Measurements from ENCODE around the gene ALDH1A3.
A peak's percentile ranks its signal among the peaks of the same experiment; 100 is the strongest.

The ALDH1A3 gene

DNA sequence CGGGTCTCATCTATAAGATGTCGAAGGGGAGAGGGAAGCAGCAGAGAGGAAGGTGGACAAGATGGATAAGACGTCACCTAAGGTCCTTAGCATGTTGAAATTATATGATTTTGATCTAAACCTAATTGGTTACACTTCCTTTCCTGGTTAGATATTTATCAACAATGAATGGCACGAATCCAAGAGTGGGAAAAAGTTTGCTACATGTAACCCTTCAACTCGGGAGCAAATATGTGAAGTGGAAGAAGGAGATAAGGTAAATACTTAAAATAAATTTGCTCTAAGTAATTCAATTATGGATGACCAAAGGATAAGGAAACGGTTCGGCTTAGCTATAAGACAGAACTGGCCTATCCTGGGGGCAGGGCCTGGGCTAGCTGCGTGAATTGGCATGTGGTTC lies 5.5 kb downstream of the ALDH1A3 start:
- no peak for DNase-seq

DNA sequence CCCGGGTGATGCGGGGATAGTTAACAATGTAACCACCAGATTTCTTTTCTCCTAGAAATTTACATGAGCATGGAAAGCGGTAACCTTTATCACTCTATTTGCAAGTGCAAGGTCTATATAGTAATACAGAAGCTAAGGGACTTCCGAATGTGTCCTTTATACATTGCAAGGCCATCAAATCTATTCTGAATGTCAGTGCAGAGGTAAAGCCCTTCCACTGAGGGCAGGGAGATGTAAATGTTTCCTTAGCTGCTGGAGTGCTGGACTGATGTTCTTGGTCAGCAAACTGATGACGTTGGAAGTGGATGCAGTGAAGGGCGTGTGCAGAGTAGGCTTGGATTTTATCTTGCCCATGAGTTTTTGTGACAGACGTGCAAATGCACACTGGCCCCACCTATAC lies 6.2 kb downstream of the ALDH1A3 start:
- DNase-seq: no peak

DNA sequence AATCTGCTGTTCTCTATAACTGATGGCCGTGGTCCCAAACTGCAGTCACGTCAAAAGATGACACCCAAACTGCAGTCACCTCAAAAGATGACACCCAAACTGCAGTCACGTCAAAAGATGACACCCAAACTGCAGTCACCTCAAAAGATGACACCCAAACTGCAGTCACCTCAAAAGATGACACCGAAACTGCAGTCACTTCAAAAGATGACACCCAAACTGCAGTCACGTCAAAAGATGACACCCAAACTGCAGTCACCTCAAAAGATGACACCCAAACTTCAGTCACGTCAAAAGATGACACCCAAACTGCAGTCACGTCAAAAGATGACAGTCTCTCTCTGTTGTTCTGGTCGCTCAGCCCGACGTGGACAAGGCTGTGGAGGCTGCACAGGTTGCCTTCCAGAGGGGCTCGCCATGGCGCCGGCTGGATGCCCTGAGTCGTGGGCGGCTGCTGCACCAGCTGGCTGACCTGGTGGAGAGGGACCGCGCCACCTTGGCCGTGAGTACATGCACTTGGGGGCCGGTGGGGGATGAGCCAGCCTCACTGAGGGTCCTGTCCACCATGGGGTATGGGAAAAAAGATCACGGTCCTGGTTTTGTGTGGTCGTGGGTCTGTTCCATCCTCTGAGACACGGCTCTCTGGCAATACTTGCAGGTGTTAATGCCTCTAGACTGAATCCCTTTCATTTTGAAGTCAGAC lies 7.7 kb downstream of the ALDH1A3 start:
- no peak for DNase-seq

DNA sequence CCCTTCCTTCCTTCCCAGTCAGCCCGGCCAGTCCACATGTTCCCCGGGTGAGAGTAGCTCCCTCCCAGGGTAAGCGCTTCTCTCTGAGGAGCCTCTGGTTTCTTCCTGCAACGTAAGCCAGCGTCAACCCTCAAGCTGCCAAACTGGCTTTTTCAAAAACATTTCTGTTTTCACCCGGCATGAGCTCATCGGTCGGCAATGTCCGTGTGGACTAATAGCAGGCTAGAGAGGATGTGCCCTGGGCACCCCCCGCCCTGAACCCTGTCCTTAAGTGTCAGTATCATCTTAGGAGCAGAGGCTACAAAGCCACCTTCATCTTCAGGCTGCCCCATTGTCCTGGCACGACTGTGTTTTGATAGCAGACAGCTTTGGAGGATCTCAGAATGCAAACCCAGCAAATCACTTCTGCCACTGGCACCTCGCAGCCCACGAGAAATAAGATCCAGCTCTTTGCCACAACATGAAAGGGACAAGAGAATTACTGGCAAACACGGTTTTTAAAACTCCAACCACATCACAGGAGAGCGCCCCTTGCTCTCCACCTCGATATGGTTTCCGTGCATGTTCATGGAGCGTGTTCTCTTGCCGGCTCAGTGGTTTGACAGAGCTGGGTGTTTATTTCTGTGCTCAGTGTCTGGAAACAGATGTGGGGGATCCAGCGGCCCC lies 9.9 kb downstream of the ALDH1A3 start:
- DNase-seq: peak in 1 of 3 donors; percentile 8

DNA sequence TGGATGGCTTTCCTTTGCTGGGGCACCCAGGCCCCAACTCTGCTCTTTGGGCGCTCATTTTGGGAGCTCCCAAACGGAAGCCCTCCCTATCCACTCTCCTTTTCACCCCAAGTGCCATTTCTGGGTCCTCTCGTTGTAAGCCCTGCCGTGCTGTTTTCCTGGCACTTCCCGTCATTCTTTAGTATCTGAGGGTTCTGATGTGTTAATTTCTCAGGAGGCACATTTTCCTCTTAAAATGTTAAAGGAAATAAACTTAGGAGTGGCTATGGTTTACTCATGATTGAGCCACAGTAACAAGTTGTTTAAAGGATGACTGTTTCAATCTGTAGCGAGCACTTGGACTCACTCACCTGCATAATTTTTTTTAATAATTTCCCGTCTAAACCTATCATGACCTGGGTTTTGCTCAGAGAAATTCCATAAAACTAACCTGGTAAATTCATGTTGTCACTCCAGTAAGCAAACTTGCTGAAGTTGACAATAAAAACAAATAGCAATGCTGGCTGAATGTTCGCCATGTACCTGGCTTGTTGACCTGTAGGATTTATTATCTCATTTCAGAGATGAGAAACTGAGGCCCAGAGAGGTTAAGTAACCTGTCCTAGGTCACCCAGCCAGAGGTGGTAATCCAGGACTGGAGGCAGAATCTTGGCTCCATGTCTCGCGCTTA lies 10.6 kb downstream of the ALDH1A3 start:
- no peak for DNase-seq

DNA sequence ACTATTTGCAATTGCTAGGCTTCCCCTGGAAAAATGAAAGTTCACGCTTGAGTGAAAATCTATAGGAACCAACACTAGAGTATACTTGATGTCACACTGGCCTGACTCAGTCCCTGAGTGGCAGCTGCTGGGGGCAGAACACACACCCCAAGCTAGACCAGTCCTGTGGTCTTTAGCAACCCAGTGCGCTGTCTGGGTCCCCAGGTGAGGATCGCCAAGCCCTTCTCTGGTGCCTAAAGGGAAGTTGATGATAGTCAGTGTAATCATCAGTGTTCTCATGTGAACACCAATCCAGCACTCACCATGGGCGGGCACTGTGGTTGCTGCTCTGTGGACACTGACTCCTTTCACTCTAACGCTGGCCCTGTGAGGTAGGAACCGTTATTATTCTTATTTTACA lies 11.2 kb downstream of the ALDH1A3 start:
- DNase-seq: no peak

DNA sequence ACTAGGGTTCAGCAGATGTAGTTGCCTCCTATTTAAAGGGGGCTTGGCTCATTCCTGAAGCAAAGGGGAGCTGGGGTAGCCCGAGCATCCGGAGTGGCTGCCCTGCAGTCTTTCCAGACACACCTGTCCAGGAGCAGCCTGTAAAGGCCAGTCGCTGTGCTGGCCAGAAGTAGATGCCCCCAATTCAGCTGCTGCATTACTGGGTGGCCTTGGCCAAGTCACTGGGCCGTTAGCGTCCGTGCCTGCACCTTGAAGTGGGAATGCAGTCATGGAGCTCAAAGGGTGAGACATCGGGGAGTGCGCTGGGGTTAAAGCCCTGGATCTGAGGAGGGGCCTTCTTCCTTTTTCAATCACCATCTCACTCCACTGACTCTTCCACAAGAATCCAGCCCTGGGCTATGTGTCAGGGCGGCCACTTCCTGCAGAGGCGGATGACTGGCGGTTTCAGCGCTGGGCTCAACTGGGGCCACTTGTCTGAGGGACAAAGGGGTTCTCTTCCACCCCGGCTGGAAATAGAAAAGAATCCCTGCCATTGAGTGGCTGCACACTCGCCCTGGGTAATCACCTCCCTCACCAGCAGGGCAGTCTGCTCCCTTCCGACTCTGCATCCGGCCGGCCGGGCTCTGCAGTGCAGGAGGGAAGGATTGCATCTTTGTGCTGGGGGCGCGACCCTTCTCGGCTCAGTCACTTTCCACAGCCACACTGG lies 11.8 kb downstream of the ALDH1A3 start:
- DNase-seq: peak in 2 of 3 donors; percentile 8 to 22

DNA sequence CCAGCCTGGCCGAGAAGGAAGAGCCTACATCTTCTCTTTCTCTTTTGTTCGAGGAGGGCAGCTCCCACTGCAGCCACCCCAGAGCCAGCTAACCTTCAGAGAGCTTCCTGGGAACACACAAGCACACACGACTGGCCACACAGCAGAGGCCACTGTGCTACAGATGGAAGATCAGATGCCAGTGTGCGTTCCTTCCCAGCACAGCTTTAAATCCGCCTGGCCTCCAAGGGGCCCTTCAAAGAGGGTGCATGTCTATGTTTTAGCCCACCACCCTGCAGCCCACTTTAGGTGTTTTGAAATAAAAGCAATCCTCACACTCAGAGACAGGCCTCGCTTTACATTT lies 12.4 kb downstream of the ALDH1A3 start:
- no peak for DNase-seq

DNA sequence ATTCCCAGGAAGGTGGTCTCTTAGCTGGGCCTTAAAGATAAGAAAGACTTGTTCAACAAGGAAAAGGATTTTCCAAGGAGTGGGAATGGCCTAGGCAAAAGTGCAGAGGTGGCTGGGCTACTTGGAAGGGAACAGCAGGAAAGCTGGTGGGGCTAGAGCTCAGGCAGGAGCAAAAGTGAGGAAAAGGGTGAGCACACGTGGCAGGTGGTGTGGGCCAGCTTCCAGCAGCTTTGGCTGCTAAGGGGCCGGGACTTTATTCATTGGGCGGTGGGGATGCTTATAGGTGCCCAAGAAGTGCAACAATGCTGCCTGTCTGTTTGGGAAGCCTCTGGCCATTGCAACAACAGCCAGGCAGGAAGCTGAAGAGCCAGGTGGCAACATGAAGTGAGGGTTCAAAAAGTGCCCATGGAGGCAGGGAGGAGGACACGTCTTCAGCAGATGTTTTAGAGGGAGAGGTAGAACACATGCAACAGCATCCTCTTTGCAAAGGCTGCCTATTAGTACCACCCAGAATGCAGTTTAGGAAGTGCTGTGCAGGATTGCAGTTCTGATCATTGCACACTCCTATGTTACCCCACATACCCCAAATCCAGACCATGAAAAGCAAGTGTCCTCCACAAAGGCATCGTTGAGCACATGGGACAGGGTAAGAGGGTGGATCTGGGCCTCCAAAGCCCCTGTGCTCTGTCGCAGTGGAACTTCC lies 13.8 kb downstream of the ALDH1A3 start:
- no peak for DNase-seq

DNA sequence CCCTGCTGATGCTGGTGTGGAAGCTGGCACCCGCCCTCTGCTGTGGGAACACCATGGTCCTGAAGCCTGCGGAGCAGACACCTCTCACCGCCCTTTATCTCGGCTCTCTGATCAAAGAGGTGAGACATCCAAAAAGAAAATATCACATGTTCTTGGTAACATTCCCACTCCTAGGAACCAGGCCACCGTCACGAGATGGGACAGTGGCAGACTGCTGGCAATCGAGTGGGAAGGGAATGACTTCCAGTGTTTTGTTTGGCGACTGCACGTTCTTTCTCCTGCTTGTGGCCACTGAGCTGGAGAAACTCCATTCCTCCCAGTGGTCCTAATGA lies 14.3 kb downstream of the ALDH1A3 start:
- DNase-seq: no peak

DNA sequence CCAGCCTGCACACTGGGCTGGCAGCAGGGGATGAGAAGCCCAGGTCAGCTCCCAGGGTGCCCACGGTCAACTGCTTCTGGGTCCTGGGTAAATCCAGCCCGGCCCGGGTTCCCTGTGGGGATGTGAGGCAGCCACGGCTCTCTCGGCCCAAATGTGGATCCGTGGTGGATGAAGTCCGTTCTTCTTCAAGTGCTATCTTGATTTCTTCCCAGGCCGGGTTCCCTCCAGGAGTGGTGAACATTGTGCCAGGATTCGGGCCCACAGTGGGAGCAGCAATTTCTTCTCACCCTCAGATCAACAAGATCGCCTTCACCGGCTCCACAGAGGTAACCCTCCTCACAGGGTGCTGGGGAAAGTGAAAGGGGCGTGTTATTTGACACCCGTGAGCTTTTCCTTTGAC lies 16.1 kb downstream of the ALDH1A3 start:
- DNase-seq: no peak

DNA sequence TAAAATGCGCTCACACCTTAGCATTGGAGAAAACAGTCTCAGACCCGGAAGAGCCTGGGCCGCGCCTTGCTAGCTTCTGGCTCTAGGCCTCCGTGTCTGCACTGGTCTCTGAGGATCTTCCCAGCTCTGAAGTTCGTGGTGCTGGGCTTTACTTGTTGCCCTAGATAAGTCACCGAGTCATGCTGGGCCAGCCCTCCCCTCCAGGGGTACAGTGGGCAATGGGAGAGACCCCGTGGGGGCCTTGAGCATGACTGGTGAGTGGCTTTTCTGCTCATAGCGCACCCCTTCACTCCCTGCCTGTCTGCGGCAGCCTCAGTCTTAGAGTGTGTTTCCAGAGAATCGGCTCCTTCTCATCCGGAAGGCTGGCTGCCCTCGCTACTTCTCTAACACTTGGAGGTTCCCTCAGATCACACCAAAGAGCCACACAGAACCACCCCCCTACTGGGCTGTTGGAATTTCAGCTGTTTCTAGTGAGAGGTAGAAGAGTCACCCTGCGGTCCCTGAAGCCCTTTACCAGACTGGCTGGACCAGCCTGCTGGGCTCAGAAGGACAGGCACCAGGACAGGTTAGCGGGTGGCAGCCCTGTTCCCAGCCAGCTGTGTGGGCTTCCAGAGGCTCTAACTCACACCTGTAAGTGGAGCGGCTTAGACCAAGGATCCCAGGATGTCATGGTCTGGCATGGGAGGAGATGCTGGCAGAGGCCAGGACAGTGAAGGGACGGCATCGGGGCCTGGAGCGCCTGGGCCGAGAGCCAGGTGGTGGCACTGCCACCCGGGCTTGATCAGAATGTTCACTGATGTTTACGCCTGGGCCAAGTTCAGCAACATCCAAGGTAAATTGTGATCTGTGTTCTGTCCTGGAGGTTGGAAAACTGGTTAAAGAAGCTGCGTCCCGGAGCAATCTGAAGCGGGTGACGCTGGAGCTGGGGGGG lies 17.9 kb downstream of the ALDH1A3 start:
- no peak for DNase-seq

DNA sequence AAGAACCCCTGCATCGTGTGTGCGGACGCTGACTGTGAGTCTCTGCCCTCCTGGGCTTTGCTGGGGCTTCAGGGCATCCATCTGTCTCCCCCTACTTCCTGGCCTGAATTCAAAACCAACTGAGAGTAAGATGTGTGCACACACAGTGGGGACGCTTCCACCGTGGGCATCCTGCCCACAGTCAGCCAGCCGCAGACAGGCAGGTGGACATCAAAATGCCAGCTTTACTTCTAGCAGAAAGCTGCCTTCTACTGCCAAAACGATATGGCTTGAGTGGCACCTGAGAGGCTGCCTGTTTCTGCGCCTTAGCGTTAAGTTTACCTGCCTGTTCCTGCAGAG lies 18.5 kb downstream of the ALDH1A3 start:
- no peak for DNase-seq

DNA sequence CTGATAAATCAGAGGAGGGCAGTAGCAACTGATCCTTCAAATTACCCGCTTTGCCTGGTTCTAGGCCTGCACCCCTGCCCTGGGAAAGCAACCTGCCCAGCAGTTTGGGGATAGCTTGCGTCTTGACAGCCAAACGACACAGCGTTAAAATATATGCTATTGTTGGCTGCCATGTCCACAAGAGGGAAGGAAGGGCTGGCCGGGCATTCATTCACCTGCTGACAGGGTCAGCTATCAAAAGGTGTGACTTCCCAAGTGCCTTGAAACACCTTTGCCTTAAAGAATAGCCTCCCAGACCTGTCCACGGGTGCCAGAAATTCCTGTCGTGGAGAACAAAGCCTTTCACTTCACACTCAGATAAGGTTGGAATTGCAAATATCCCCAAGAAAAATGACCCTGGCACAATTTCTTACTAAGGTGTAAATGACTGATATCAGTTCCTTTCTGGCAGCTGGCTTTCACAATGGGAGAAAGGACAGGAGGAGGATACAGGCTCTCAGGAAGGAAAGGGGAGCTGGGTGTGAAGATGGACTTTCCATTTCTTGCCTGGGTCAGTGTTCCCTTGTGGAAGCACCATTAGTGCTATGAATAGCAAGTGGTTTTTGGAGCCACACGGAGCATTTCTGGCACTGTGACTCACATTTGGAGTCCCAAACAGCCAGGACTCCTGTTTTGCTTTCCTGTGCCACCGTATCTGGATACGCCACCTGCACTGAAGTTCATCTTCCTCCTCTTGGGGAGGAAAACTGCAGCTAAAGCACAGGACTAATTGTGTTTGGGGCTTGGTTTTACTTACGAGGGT lies 19.2 kb downstream of the ALDH1A3 start:
- no peak for DNase-seq

DNA sequence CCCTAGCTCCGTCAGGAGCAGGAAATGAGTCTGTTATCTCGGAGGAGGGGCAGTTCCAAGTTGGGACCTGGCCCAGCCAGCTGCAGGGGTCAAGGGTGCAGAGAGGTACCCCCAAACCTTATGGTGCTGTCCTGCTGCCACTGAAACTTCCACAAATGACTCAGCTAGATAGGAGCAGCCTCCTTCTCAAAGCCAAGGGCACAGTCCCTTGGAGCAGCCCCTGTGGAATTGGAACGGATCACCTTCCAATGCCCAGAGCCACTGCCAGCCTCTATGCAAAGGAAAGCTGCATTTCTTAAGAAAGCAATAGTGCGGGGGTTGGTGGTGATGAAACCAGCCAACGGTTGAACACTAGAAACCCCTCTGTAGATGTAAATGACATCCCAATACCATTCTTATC lies 20.0 kb downstream of the ALDH1A3 start:
- DNase-seq: no peak

DNA sequence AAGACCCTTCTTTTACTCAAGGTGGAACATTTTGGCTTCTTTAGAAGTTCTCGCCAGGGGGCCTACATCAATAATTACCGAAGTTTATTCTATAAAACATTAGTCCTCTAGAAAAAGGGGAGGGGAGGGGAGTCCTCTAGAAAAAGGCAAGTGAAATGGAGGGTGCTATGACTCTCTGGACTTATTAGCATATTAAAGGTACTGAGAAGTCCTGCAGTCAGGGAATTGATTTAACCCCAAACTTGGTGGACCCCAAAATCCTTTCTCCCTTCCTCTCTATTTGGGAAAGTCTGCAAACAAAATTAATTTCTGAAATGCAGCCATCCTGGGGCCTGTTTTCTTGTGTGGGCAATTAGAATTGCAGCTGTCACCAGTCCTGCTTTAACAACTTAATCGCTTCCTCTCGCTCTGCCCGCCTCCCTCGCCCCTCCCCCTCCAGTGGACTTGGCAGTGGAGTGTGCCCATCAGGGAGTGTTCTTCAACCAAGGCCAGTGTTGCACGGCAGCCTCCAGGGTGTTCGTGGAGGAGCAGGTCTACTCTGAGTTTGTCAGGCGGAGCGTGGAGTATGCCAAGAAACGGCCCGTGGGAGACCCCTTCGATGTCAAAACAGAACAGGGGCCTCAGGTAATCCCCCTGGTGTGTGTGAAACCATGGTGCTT lies 20.6 kb downstream of the ALDH1A3 start:
- no peak for DNase-seq

DNA sequence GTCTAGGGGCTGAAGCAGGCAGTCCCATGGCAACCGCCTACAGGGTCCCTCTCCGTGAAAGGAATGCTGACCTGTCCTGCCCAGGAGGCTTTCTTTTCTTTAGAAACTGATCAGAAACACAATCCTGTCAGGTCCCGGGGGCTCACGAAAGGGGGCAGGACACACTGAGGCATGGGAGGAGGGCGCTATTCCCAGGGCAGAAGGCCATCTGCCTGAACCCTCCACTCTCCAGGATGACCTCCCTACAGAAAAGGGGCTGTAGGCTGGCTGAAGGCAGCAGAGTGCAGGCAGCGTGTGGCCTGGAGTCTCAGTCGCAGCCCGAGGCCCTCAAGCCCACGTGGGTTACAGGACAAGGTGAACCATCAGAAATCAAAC lies 21.2 kb downstream of the ALDH1A3 start:
- DNase-seq: no peak

DNA sequence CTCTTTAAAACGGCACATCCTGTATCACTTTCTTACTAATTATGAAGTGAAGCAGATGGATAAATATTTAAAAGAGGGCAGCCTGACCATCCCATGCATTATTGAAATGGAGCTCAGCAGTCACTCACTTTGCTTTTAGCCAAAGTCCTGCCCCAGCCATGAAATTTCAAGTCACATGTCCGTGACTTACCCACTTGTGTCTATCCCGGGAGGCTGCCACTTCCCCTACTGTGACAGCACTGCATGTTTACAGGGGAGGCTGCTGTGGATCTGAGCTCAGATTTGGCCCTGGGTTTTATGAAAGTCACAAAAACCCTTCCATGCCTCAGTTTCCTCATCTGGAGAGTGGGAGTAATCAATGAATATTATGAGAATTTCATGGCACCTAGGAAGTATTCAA lies 21.7 kb downstream of the ALDH1A3 start:
- peak; percentile 35 to 61 (median 60) for DNase-seq

DNA sequence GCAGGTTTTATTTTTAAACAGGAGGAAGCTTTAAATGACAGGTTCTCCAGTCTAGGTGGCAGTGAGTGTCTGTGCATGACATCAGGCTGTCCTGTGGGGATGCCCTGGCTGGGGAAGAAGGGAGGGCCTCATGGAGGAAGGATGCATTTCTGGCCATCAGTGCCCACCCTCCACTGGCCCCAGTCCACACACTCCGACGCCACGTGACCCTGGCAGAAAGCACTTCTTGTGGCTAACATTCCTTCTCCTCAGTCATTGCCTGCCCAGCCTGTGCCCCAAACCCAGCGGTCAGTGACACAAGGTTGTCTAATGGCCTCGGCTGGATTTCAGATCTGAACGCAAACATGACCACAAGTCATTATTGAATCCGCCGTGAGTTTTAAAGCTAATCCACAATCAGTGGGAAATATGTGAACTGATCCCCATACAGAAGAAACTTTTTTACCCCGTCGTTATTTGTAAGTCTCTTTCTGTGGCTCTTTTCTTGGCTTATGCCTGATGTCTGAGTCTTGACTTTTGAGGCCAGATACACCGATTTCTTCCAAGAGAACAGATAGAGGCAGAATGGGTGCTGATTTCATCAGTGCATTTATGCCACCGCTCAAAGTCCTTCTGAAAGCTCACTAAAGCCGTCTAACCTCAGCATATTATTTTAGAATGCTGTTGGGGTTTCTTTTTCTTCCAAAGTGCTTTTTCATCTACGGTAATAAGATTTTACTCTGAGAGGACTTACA lies 22.2 kb downstream of the ALDH1A3 start:
- DNase-seq: no peak
